GM18909 (cell line): ENCODE results near the gene GALM.
"Not testable (repeated sequence)": the region's sequence is repeated elsewhere in the genome, so short reads cannot be mapped to it uniquely, and the experiment has no call there.

ENCODE experiments used
- ATAC-seq: cut with Tn5 transposase; IDR thresholded peaks from one replicate; pipeline ENCODE4 v1.9.1; 2021; ENCODE audit warnings: mild to moderate bottlenecking; ENCODE audit not compliant: unreplicated experiment, poor library complexity

Gene GALM

GRCh38 chr2:38706846-38707345, 41.0 kb downstream of the GALM start:
- ATAC-seq = no peak

DNA sequence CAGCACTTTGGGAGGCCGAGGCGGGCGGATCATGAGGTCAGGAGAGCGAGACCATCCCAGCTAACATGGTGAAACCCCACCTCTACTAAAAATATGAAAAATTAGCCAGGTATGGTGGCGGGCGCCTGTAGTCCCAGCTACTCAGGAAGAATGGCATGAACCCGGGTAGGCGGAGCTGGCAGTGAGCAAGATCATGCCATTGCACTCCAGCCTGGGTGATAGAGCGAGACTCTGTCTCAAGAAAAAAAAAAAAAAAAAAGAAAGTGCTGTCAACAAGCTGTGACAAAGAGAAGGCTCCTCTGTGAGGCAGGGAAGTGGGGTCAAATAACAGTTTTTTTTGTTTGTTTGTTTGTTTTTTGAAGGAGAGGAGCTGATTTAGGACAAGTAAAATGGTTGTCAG, 42.6 kb downstream of the GALM start:
- ATAC-seq = not testable (repeated sequence)

DNA sequence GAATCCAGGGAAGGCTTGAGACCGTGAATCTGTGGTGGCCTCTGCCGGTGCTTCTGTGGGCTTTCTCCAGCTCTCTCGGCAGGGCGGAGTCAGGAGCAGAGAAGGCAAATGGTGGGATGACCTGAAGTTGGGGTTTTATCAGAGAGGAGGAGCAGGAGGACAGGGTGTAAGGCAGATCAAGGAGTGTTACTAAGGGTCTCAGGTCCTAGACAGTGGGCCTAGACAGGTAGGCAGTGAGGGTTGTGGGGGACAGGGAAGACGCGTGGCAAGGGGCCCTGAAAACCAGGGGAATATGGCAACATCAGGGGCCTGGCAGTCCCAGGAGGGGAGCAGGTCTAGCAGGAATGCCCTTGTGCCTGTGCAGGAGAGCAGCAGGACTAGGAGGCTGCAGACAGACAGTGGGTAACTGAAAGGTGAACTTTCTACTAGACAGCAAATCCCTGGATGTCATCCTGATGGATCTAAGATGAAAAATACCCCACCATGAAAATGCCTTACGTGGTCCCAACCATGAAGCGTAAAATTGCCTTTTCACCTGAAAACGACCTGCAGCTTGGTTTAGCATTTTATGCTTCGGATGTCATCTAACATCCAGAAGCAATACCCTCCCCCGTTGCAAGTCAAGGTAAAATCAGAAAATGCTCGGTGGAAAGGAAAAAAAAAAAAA, 43.1 kb downstream of the GALM start:
- no peak for ATAC-seq

DNA sequence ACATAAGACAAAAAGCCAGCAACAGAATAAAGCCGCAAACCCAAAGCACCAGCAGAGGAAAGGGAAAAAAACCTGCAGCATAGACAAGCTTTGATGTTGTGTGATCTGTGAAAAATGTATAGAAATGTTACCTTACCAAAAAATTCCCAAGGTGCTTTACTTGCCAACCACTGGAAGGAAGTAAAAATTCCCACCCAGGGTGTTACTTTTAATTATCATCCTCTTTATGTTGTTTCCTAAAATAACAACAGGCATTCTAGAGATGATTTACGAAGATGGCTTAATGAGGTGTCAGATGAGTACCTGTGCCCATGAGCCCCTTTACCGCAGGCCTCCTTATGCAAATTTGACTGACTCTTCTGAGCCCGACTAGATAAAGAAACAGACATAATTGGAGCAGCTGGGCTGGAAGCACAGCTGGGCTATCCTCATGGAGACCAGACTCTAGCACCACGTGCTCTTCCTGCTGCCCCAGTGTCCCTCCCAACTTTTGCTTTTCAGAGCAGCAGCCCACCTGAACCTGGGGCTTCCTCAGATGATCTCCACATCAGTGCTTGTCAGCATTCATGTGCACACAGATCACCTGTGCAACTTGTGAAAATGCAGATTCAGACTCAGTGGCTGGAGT, 43.8 kb downstream of the GALM start:
- peak; percentile 70 for ATAC-seq

- ATAC-seq = no peak
Observed at GRCh38 chr2:38711558-38711957, 45.6 kb downstream of the GALM start.

DNA sequence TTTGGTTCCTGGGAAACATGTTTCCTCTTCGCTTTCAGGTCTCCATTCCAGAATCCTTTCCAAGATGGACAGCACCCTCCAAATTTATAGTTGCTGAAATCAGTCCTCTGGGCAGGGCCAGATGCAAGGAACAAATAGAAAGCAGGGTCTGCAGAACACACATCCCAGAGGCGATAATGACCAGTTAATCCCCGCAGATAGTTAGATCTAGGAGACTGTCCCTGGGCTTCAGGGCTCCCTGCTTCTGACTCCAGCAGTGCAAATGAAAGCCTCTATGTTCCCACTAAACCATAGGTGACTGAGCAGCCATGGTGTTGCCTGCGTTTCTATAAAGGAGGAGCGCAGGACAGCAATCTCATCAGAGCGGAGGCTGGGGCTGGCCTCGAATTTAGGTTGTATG, 46.5 kb downstream of the GALM start:
- ATAC-seq = no peak

DNA sequence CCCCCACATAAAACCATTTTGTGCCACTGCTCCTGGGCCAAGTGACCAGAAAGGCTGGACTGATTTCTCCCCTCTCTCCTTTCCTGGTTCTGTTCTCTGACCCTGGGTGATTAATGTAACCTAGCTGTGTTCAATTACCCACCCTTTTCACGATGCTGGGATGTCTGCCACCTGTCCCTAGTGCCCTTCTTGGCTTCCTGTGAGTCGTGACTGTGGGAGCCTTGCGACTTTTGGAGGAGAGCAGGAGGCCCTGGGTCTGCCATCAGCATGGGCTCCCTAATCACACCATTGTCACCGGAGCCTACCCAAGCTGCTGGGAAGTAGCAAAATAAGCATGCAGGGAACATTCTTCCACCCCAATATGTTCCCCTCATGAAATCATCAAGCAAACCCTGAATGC, 47.0 kb downstream of the GALM start:
- no peak for ATAC-seq

DNA sequence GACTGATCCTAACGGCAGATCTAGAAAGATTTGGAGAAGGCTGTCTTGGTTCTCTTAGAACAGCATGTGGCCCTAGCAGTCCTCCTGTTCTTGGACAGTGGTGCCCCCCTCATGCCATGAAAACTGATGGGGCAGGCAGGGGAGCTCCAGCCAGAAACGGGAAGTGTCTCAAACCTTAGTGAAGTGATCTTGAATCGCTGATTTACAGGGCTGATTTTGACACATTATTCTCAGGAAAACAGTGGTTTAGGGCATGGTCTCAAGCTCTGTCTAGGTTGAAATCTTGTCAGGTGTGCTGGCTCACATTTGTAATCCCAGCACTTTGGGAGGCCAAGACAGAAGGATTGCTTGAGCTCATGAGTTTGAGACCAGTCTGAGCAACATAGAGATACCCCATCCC, 47.4 kb downstream of the GALM start:
- no peak for ATAC-seq

DNA sequence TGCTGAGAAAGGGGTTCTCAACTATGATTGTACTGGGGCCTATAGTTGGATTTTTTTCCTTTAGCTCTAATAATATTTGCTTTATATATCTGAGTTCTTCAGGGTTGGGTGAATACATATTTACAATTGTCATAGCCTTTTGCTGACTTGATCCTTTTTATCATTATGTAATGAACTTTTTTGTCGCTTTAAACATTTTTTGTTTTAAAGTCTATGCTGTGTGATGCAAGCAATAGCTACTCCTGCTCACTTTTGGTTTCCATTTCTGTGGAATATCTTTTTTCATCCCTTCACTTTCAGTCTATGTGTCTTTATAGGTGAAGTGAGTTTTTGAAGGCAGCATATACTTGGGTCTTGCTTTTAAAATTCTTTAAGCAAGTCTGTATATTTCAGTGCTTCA, 49.0 kb downstream of the GALM start:
- not testable (repeated sequence) for ATAC-seq

GRCh38 chr2:38716185-38716584, 50.3 kb downstream of the GALM start:
- ATAC-seq = no peak

DNA sequence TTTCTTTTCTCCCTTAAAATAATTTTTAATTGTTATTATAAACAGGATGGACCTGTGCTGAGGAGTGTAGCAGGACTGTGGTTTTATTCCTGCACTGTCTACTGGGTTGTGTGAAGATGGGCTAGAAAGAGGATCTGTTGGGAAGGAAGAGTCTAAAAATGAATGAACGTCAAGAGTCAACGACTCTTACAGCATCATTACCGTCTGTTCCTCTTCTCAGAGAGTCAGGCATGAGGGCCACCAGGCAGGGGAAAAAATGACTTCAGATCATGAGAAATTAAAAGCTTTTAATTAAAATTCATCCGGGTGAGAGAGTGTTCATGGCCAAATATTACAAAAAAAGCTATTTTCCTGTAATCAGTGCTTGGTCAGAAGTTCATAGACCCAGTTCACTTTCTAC, 52.7 kb downstream of the GALM start:
- ATAC-seq = no peak

DNA sequence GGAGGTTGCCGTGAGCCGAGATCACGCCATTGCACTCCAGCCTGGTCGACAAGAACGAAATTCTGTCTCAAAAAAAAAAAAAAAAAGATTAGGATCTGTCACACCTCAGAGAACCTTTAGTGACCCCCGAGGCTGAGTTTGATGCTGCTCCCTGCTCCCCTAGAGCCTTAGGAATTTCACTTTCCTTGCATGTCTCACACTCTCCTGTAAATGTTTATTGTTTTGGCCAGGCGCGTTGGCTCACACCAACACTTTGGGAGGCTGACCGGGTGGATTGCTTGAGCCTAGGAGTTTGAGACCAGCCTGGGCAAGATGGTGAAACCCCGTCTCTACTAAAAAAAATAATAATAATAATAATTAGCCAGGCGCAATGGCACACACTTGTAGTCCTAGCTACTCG, 53.8 kb downstream of the GALM start:
- no peak for ATAC-seq

DNA sequence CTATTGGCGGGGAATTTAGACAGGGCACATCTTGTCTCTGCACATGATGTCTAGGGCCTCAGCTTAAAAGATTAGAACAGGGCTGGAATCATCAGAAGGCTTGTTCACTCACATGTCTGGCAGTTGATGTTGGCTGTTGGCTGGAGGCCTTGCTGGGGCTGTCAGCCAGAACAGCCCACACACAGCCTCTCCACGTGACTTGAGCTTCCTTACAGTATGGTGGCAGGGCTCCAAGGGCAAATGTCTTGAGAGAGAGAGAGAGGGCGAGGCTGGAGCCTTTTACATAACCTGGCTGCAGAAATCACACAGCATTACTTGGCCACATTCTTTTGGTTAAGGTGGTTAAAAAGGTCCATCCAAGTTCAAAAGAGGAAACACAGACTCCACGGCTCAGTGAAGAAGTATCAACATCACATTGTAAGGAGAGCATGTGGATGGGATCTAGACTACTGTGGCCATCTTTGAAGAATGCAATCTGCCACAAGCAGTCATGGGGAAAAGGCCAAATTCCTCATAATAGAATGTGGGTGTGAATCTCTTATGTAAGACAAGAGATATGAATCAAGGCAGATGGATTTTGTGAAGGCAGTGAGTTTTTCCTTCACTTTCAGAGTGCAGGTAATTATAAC, 54.8 kb downstream of the GALM start:
- no peak for ATAC-seq

GRCh38 chr2:38722271-38723061, 56.6 kb downstream of the GALM start:
- ATAC-seq = peak; percentile 36

GRCh38 chr2:38723173-38723572, 57.3 kb downstream of the GALM start:
- ATAC-seq = peak; percentile 63

DNA sequence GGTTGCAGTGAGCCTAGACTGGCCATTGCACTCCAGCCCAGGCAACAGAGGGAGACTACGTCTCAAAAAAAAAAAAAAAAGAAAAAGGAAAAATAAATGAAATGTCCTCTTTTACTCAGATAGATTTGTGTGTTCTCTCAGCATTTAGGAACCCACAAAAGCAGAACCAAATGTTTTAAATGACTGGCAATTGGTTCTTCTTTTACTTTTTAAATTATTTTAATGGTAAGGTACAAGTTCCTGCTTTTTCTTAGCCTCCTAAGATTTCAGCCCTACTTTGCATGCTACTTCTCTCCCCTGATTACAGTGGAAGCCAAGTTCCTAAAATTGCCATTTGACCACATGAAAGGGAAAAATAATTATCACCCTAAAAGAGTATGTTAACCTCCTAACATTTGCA, 61.7 kb downstream of the GALM start:
- no peak for ATAC-seq

DNA sequence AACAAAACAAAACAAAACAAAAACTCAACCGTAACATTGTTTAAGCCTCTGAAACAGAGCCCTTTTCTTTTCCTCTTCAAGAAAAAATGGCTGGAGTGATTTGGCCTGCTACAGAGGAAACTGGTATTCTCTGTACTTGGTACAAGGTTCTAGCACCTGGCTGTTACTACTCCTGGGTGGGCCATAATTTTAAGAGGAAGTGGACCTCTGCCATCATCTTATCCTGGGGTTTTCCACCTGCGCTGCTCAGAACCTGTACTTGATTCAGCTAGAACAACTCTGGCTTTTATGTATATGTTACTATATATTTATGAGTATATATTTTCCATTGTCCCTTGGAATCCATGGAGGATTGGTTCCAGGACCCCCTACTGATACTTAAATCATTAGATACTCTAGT, 62.8 kb downstream of the GALM start:
- no peak for ATAC-seq

- ATAC-seq = no peak
Observed at GRCh38 chr2:38731090-38731489, 65.2 kb downstream of the GALM start.

GRCh38 chr2:38731684-38732221, 65.8 kb downstream of the GALM start:
- ATAC-seq = no peak

GRCh38 chr2:38733300-38733971, 67.5 kb downstream of the GALM start:
- ATAC-seq = no peak
